ENCODE data around the gene CALM1. TPM values are rescaled to one million over a fixed set of nuclear protein-coding genes. Genes with fewer than 3 reads are reported as not detected.
A peak's percentile ranks its signal among the peaks of the same experiment; 100 is the strongest.

CALM1 gene
- polyA plus RNA-seq, 1 donor, result 205 TPM

DNA sequence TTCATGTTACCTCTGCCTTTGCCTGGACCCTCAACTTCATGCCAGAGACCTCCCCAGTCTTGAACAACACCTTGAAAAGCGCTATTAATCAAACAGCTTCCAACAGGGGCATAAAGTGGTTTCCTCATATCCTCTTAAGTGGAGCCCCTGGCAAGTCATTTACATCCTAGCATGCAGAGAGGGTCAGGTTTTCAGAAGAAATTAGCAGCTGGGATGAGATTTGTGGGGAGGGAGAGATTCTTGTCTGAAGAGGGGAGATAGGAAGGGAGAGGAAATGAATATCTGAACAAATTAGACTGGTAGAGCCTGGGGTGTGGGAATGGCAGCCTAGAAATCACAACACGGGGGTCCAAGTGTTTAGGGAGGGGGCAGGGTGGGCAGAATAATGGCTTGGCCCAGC lies 45.6 kb downstream of the CALM1 start:
- DNase-seq (ENCODE audit: low read depth), result no peak

GRCh38 chr14:90443161-90444076 lies 46.6 kb downstream of the CALM1 start:
- no peak for DNase-seq (ENCODE audit: low read depth)

DNA sequence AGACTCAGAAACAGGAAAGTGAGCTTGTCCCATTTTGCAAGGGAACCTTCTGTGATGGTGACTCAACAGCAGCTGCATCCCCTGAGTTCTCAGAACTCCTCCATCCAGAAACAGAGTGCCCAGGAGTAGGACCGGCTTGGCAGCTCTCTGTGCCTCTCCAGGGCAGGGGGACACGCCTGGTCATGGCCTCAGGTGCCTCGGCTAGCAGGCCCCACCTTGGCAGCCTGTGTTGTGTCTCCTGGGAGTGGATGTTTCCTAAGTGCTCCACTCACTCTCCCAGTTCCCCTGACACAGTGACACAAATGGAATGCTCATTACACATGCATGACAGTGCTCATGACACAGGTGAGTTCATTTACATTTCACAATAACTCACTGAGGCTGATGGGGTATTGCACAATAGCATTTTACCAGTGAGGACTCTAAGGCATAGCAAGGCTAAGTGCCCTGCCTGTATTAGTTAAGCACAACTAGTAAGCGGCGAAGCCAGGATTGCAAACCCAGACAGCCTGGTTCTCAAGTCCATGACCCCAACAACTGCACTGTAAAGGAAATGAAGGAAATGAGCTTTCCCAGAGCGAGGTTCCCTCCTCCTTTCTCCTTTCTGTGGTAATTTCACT lies 47.4 kb downstream of the CALM1 start:
- no peak for DNase-seq (ENCODE audit: low read depth)

DNA sequence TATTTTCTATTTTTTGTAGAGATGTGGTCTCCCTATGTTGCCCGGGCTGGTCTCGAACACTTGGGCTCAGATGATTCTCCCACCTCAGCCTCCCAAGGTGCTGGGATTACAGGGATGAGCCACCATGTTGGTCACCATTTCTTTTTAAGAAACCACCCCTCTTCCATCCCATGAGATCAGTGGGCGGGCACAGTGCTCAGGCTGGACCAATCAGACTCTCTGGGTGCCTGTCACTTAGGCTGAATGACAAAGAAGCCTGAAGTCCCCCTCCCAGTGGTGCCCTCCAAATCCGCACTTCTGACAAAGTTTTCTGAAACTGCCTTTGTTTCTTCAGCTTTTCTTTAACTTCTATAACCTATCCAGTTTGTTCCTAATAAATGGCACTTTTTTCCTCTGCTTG lies 48.2 kb downstream of the CALM1 start:
- no peak for DNase-seq (ENCODE audit: low read depth)

DNA sequence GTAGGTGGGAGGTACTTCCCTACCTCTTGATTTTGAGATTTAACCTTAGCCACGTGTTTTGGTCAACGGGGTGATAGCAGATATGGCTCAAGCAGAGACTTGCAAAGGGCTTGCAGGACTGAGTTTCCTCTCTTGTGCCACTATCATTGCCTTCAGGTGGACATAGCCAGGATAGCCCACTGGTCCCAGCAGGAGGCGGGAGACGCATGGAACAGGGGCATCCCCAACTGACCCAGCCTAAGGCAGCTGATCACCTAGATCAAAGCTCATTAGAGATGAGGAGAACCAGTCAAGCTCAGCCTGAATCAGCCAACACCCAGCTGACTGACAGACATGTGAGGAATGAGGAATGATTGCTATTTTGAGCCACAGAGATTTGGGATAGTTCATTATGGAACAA lies 49.6 kb downstream of the CALM1 start:
- no peak for DNase-seq (ENCODE audit: low read depth)

- no peak for DNase-seq (ENCODE audit: low read depth)
Observed at GRCh38 chr14:90447720-90448497, 51.1 kb downstream of the CALM1 start.

- DNase-seq (ENCODE audit: low read depth), result no peak
Observed at GRCh38 chr14:90449411-90449810, 52.6 kb downstream of the CALM1 start.

DNA sequence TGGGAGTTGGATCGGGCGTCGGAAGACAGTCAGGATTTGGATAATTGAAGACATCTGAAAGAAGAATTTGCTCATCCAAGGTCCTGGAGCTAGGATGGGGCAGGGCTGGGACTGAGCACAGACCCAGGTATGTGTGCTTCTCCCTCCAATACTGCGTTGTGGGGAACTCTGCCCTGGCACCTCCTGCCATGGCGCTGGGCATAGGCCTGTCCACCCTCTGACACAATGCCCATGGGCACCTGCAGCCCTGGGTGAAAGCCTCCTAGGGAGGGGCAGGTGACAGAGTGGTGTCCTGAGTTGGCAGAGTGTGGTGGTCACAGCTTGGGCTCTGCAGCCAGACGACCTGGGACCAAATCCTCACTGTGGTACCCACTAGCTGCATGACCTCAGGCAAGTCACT lies 53.3 kb downstream of the CALM1 start:
- DNase-seq (ENCODE audit: low read depth), result no peak

DNA sequence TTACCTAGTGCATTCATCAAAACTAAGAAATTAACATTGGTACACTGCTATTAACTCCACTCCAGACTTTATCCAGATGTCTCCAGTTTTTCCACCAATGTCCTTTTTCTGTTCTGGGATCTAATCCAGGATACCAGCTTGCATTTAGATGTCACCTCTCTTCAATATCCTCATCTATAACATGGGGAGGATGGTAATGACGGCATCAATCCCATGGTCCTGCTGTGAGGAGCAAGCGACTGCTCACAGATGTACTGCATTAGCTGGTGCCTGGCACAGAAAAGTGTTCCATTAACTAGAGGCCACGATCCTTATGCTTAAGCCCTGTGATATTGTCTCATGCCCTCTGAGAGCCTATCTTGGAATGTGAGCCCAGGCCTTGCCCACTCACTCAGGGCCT lies 53.8 kb downstream of the CALM1 start:
- no peak for DNase-seq (ENCODE audit: low read depth)

DNA sequence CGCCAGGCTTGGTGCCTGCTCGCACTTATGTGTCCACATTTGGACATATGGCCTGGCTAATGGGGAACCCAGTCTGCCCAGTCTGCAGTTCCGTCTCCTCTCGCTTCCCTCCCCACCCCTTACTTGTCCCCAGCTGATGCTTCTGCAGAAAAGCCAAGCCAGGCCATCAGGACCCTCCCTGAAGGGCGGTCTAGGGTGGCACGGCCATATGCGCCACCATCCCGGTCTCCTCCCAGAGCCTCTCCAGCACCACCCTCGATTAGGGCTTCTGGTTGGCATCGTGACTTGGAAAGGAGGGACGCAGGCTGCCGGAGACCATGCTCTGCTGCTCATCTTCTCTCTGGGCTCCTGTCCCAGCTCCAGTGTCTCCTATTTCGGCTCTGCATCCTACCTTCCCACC lies 54.6 kb downstream of the CALM1 start:
- no peak for DNase-seq (ENCODE audit: low read depth)

GRCh38 chr14:90451961-90452360 lies 55.1 kb downstream of the CALM1 start:
- no peak for DNase-seq (ENCODE audit: low read depth)

DNA sequence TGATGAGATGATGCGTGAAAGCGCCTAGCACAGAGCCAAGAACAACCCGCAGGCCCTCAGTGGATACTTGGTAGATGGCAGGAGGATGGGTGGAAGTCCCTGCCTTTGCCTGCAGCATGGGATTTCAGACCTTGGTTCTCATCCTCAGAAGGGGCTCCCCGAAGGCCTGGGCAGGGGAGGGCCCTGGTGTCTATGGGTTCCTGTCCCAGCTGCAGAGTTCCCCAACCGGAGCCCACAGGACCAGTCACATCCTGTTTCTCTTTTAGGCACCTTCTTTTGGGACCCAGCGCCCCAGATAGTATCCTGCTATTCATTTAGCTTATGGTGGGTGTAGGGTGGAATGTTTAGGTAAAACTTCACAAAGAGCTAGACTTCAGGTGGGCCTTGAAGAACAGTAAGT lies 55.5 kb downstream of the CALM1 start:
- no peak for DNase-seq (ENCODE audit: low read depth)

GRCh38 chr14:90453401-90453951 lies 56.6 kb downstream of the CALM1 start:
- DNase-seq (ENCODE audit: low read depth), result peak; percentile 11

DNA sequence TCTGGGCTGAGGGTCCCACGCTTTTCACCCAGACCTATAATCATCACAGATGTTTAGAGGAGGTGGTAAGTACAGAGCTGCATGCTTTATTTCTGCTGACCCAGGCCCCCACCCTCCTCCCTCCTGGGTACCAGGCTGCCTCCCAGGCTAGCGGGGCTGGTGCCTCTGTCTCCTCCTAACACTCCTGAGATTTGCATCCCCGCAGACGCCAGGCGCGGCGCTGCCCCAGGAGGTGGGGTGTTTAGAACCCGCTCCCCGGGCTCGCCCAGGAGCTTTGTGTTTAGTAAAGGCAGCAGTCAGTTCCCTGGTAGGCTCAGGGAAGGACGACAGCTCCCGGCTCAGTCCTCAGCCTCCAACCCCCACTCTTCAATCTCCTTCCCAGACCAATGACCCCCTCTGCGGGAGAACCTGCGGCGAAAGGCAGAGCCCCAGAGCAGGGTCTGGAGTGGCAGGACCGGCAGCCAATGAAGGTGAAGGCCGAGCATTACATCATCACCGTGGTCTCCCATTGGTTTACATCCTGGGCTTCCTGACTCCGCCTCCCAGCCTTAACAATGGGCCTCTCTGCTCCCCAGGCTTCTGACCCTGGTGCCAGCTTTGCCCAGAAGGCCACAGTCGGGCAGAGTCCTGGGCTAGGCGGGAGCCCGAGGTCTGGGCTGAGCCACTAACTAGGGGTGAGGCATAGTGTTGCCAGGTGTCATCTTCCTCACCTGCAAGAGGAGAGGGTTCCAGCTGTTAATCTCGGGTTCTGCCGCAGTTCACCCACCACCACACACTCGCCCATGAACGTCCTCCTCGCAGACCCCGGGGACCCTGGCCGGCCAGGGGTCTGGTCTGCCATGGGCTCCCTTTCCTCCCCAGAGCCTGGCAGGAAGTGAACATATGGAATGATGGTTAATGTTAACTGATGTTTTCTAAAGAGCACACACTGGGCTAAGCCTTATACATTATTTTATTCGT lies 57.5 kb downstream of the CALM1 start:
- DNase-seq (ENCODE audit: low read depth), result peak; percentile 40

DNA sequence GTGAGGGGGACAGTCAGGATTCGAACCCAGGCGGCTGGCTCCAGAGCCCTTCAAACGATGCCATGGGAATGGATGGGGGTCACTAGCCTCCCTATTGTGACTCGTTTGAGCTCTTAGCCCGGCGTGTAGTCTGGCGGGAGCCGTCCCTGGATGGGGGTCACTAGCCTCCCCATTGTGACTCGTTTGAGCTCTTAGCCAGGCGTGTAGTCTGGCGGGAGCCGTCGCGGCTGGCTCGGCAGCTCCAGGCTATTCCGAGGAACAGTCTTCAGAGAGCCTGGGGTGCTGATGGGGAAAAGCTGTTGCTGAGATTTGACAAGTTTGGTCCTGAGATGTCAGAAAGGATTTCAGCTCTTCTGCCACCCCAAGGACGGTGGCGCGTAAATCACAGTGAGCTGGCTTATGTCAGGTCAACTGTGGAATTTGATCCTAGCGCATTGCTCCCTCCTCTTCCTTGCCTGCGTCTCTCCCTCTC lies 58.3 kb downstream of the CALM1 start:
- no peak for DNase-seq (ENCODE audit: low read depth)

DNA sequence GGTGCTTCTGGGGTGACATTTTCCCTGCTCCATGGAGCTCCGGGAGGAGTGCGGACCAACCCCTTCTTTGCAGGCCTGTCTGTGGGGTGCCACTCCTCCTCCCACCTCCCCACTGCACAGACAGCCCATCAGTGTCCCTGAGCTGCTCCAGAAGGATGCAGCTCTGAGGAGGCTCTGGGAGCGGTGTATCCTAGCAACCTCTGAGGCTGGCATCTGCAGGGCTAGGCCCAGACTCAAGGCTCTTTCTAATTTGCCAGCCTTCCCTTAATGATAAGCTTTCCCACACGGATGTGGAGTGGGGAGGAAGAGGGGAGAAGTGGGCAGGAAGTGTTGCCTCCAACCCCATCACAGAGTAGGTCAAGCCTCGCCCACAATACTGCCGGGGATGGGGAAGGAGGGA lies 59.7 kb downstream of the CALM1 start:
- DNase-seq (ENCODE audit: low read depth), result no peak

DNA sequence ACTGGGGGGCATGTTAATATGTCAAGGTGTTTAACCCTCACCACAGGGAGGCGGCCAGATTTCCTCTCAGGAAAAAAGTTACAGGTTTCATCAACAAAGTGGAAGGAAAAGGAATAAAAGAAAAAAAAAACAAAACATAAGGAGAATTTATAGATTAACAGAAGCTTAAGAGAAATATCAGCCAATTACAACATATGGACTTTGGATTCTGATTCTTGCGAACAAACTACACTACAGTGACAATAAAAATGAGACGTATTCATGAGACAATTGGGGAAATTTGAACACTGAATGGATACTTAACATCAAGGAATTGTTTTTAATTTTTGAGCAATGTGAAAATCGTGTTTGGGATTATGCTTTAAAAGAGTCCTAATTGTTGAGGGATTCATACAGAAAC lies 60.4 kb downstream of the CALM1 start:
- DNase-seq (ENCODE audit: low read depth), result no peak
